Loucy (cell line): ENCODE results near the gene FAM180B.

Experiments used
- EZH2phosphoT487 ChIP-seq: fragments of 200-600 bp; IDR thresholded peaks from 2 replicates; pipeline ENCODE4 v1.6.1; 2018; ENCODE audit warnings: antibody characterized with exemption, mild to moderate bottlenecking, moderate library complexity, borderline replicate concordance
- TF ChIP-seq, protein P1 (sequence below): fragments of 200-600 bp; sonication (generic); conservative IDR thresholded peaks from 2 replicates; pipeline ENCODE4 v1.5.1; 2014; ENCODE audit warnings: mild to moderate bottlenecking, antibody characterized with exemption, low read length

GRCh38 chr11:47558695-47559094 is 27.8 kb upstream of the FAM180B start:
- TF ChIP-seq, protein P1, sequence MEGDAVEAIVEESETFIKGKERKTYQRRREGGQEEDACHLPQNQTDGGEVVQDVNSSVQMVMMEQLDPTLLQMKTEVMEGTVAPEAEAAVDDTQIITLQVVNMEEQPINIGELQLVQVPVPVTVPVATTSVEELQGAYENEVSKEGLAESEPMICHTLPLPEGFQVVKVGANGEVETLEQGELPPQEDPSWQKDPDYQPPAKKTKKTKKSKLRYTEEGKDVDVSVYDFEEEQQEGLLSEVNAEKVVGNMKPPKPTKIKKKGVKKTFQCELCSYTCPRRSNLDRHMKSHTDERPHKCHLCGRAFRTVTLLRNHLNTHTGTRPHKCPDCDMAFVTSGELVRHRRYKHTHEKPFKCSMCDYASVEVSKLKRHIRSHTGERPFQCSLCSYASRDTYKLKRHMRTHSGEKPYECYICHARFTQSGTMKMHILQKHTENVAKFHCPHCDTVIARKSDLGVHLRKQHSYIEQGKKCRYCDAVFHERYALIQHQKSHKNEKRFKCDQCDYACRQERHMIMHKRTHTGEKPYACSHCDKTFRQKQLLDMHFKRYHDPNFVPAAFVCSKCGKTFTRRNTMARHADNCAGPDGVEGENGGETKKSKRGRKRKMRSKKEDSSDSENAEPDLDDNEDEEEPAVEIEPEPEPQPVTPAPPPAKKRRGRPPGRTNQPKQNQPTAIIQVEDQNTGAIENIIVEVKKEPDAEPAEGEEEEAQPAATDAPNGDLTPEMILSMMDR: no peak
- TF ChIP-seq EZH2phosphoT487: no peak
